Cardiac muscle cell (in vitro differentiated cells and primary cell): ENCODE measurements around the gene FBXO44. TPM values are rescaled to one million over a fixed set of nuclear protein-coding genes. Genes with fewer than 3 reads are reported as not detected.

ENCODE experiments used
- DNase-seq, 2 donors: peaks; one replicate each; pipeline versions ENCODE4 v3.0.0 to v3.0.0-alpha.2; 2010 to 2017; ENCODE audit warnings: low read depth in 1 of 2, low spot score in 1 of 2
- H3K27ac ChIP-seq: fragments of 200-600 bp; sonication (generic); 2 replicates; pipeline ENCODE4 v1.5.1; 2016
- H3K27me3 ChIP-seq: fragments of 200-600 bp; sonication (generic); 2 replicates; pipeline ENCODE4 v1.6.0; 2016; ENCODE audit warnings: control low read depth
- H3K36me3 ChIP-seq: fragments of 200-600 bp; sonication (generic); 2 replicates; pipeline ENCODE4 v1.5.1; 2016; ENCODE audit warnings: control low read depth
- H3K4me1 ChIP-seq: fragments of 200-600 bp; sonication (generic); 2 replicates; pipeline ENCODE4 v1.8.1; 2017; ENCODE audit warnings: low read depth, mild to moderate bottlenecking, mixed run types
- H3K4me3 ChIP-seq: fragments of 200-600 bp; sonication (generic); 2 replicates; pipeline ENCODE4 v1.5.1; 2016; ENCODE audit warnings: mild to moderate bottlenecking
- H3K9me3 ChIP-seq: fragments of 200-600 bp; sonication (generic); 2 replicates; pipeline ENCODE4 v1.5.1; 2017; ENCODE audit warnings: low read depth, mild to moderate bottlenecking, control low read depth
- polyA plus RNA-seq: library from polyadenylated mRNA; unstranded; fragments of >200 nt; fragmentation: Nextera tagmentation; extraction: Ambion mirVana; gene quantifications from 2 replicates; pipeline ENCODE4 v1.2.1, GENCODE V29; 2016
- total RNA-seq: library from RNA; depleted of rRNA; stranded (reverse); fragments of >200 nt; gene quantifications from 2 replicates; pipeline ENCODE4 v1.2.3, GENCODE V29; 2016
- TF ChIP-seq, protein P1 (sequence below): IDR thresholded peaks from 2 replicates; pipeline ENCODE4 v1.5.1; 2012; ENCODE audit warnings: low read depth, mild to moderate bottlenecking, low read length

FBXO44 gene
- total and polyA plus RNA-seq, 2 experiments from 2014 or later = 43.6 to 58.8 TPM

DNA sequence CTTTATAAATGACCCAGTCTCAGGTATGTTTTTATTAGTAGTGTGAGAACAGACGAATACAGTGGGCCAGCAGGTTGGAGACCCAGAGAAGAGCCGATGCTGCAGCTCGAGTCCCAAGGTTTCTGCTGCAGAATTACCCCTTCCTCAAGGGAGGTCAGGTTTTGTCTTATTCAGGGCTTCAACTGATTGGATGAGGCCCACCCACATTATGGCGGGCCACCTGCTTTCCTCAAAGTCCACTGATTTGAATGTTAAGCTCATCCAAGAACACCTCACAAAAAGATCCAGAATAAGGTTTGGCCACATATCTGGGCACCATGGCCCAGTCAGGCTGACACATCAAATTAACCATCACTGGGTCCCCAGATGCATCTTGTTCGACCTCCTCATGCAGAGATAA, 41.3 kb upstream of the FBXO44 start:
- Histone ChIP-seq H3K27ac (no peak overlapping the region), H3K4me3 (no peak overlapping the region), H3K9me3 (no peaks in the 10 kb centered on the region), H3K36me3 (no peaks in the 10 kb centered on the region), H3K27me3 (no peaks in the 10 kb centered on the region), H3K4me1 (peaks cover 3% of the 10 kb centered on the region)
- no peak for DNase-seq
- TF ChIP-seq, protein P1, sequence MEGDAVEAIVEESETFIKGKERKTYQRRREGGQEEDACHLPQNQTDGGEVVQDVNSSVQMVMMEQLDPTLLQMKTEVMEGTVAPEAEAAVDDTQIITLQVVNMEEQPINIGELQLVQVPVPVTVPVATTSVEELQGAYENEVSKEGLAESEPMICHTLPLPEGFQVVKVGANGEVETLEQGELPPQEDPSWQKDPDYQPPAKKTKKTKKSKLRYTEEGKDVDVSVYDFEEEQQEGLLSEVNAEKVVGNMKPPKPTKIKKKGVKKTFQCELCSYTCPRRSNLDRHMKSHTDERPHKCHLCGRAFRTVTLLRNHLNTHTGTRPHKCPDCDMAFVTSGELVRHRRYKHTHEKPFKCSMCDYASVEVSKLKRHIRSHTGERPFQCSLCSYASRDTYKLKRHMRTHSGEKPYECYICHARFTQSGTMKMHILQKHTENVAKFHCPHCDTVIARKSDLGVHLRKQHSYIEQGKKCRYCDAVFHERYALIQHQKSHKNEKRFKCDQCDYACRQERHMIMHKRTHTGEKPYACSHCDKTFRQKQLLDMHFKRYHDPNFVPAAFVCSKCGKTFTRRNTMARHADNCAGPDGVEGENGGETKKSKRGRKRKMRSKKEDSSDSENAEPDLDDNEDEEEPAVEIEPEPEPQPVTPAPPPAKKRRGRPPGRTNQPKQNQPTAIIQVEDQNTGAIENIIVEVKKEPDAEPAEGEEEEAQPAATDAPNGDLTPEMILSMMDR = no peak

DNA sequence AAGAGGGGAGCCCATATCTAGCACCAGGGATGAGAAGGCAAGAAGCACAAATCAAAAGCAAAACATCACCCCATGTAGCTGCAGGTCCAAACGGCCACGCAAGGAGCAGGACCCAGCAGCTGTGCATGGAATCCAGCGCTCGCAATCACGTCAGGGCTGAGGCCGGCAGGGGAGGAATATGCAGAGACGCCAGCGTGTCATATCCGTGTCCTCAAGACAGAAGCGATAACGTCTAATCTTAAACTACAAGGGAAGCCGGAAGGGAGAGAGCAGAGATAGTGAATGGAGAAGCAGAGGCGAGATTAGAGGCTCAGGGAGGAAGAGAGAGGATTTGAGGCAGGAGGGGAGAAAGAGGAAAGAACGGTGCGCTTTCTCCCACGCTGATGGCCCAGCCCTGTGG, 39.6 kb upstream of the FBXO44 start:
- DNase-seq = peak in 1 of 2 donors; percentile 13
- H3K4me3 ChIP-seq = no peak overlapping the region
- TF ChIP-seq, protein P1 = no peak
- peaks cover 3% of the 10 kb centered on the region for H3K4me1 ChIP-seq
- H3K27me3 ChIP-seq = no peaks in the 10 kb centered on the region
- H3K36me3 ChIP-seq = no peaks in the 10 kb centered on the region
- H3K27ac ChIP-seq = no peak overlapping the region
- no peaks in the 10 kb centered on the region for H3K9me3 ChIP-seq

DNA sequence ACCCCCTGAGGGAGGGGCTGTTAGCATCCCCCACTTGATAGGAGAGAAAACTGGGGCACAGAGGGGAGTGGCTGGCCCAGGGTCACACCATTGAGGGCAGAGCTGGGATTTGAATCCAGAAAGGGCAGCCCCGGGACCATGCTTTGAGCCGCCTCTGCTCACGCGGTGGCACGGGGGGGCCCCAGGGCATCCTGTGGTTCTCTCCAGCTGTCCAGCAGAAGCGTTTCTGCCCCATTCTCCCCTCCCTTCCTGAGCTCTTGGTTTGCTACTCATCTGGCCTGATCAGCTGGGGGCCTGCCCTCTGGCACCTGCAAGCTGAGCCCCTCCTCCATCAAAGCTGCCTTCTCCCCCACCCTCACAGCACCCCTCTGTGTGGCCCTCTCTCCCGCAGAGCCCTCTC, 37.9 kb upstream of the FBXO44 start:
- Histone ChIP-seq H3K4me1 (peaks cover 3% of the 10 kb centered on the region), H3K4me3 (no peak overlapping the region), H3K27ac (no peak overlapping the region), H3K9me3 (no peaks in the 10 kb centered on the region), H3K27me3 (no peaks in the 10 kb centered on the region), H3K36me3 (no peaks in the 10 kb centered on the region)
- TF ChIP-seq, protein P1 = no peak
- DNase-seq = no peak

DNA sequence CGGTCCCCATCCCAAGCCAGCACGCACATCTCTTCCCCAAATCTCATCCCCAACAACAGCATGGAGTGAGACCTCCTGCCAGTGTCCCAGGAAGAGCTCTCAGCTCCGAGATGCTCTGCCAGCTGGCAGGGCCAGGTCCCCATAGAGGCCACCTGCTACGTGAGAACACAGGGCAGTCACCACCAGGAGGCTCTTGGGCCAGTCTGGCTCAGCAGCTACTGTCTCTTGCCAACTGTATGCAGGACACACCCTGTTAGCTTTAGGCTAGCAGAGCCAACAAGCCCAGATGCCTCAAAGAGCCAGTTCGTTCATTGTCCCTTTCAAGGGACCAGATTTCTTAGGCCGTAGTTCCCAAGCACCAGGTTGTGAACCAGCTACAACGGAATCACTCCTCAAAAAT, 37.4 kb upstream of the FBXO44 start:
- Histone ChIP-seq H3K4me1 (peaks cover 3% of the 10 kb centered on the region), H3K27ac (no peak overlapping the region), H3K9me3 (no peaks in the 10 kb centered on the region), H3K4me3 (no peak overlapping the region), H3K36me3 (no peaks in the 10 kb centered on the region), H3K27me3 (no peaks in the 10 kb centered on the region)
- TF ChIP-seq, protein P1 = no peak
- no peak for DNase-seq

DNA sequence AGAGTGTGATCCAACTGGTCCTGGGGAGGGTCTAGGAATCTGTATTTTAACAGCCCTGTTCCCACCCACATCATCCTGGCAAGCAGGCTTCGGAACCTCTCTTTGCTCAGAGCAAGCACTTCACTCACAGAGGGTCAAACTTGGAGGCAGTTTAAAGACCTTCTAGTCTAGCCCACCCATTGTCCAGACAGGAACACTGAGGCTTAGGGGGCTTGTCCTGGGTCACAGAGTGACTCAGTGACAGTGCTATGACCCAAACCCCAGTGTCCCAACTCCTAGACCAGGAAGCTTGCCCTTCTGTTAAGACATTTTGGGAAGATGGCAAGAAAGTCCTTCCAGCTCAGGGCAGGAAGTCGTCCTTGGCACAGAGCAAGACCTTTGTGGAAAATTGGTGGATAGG, 36.9 kb upstream of the FBXO44 start:
- no peak overlapping the region for H3K27ac ChIP-seq
- no peaks in the 10 kb centered on the region for H3K9me3 ChIP-seq
- H3K36me3 ChIP-seq = no peaks in the 10 kb centered on the region
- no peak for DNase-seq
- no peak overlapping the region for H3K4me3 ChIP-seq
- TF ChIP-seq, protein P1 = no peak
- H3K4me1 ChIP-seq = peaks cover 3% of the 10 kb centered on the region
- H3K27me3 ChIP-seq = no peaks in the 10 kb centered on the region

DNA sequence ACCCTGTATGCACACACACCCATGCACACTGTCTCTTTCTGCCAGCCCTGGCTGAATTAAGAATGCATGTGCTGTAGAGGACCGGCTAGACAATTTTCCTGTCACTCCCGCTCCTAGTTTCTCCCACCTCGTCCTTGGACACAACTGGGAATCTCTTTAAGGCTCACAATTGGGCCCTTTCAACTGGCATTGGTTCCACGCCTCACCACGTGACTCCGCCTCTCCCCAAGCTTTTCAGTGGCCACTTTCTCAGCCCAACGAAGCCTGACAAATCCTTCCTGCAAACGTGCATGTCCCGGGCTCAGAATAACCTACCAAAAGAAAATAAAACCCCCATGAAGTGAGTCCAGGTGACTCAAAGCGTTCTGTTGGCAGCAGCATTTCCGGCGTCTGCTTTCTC, 34.3 kb upstream of the FBXO44 start:
- Histone ChIP-seq H3K4me3 (no peak overlapping the region), H3K4me1 (no peaks in the 10 kb centered on the region), H3K27me3 (no peaks in the 10 kb centered on the region), H3K9me3 (no peaks in the 10 kb centered on the region), H3K27ac (no peak overlapping the region), H3K36me3 (no peaks in the 10 kb centered on the region)
- no peak for DNase-seq
- TF ChIP-seq, protein P1 = no peak
